H9 (cell line): ENCODE data around the gene SPIRE2. TPM values are rescaled to one million over a fixed set of nuclear protein-coding genes. Genes with fewer than 3 reads are reported as not detected.
A peak's percentile ranks its signal among the peaks of the same experiment; 100 is the strongest.

ENCODE experiments used
- DNase-seq: peaks from one replicate; pipeline ENCODE4 v3.0.0-alpha.2; 2017
- H2AFZ ChIP-seq: one replicate; pipeline ENCODE4 v1.6.1; 2013; ENCODE audit warnings: mild to moderate bottlenecking, low read length, control low read depth, moderate library complexity
- H2AK5ac ChIP-seq: 2 replicates; pipeline ENCODE4 v1.6.1; 2013; ENCODE audit warnings: low read length, control low read depth, mixed read lengths; ENCODE audit not compliant: insufficient read length
- H2BK120ac ChIP-seq: one replicate; pipeline ENCODE4 v1.6.1; 2013; ENCODE audit warnings: low read depth, mild to moderate bottlenecking, low read length, control low read depth, inconsistent platforms; ENCODE audit not compliant: poor library complexity, severe bottlenecking
- H2BK12ac ChIP-seq: 2 replicates; pipeline ENCODE4 v1.6.1; 2013; ENCODE audit warnings: low read length, control low read depth, mixed read lengths, low read depth; ENCODE audit not compliant: insufficient read length
- H2BK15ac ChIP-seq: 2 replicates; pipeline ENCODE4 v1.6.1; 2013; ENCODE audit warnings: low read depth, low read length, control low read depth
- H2BK20ac ChIP-seq: one replicate; pipeline ENCODE4 v1.6.1; 2013; ENCODE audit warnings: low read depth, mild to moderate bottlenecking, low read length, control low read depth, inconsistent platforms; ENCODE audit not compliant: poor library complexity, severe bottlenecking
- H2BK5ac ChIP-seq: 2 replicates; pipeline ENCODE4 v1.6.1; 2013; ENCODE audit warnings: low read length, control low read depth, mixed read lengths; ENCODE audit not compliant: insufficient read length
- H3K14ac ChIP-seq: 2 replicates; pipeline ENCODE4 v1.6.1; 2013; ENCODE audit warnings: low read length, control low read depth; ENCODE audit not compliant: insufficient read depth
- H3K18ac ChIP-seq: 2 replicates; pipeline ENCODE4 v1.6.1; 2013; ENCODE audit warnings: low read depth, mild to moderate bottlenecking, mixed read lengths, low read length, control low read depth; ENCODE audit not compliant: insufficient read length
- H3K23ac ChIP-seq: 2 replicates; pipeline ENCODE4 v1.6.1; 2013; ENCODE audit warnings: low read length, control low read depth, mixed read lengths, low read depth; ENCODE audit not compliant: insufficient read length
- H3K23me2 ChIP-seq: 2 replicates; pipeline ENCODE4 v1.6.1; 2013; ENCODE audit warnings: low read depth, mild to moderate bottlenecking, mixed read lengths, low read length, control low read depth; ENCODE audit not compliant: insufficient read length, poor library complexity, severe bottlenecking
- H3K27ac ChIP-seq: 2 replicates; pipeline ENCODE4 v1.5.1; 2013; ENCODE audit warnings: low read length, control low read depth, mixed read lengths, low read depth; ENCODE audit not compliant: insufficient read length
- H3K27me3 ChIP-seq: 2 replicates; pipeline ENCODE4 v1.6.1; 2013; ENCODE audit warnings: low read length, control low read depth, inconsistent platforms; ENCODE audit not compliant: insufficient read depth
- H3K4ac ChIP-seq: 2 replicates; pipeline ENCODE4 v1.6.1; 2013; ENCODE audit warnings: low read depth, mild to moderate bottlenecking, control low read depth, inconsistent platforms, low read length, moderate library complexity
- H3K4me1 ChIP-seq: 2 replicates; pipeline ENCODE4 v1.6.1; 2013; ENCODE audit warnings: low read length, control low read depth, inconsistent platforms; ENCODE audit not compliant: insufficient read depth
- H3K4me2 ChIP-seq: 2 replicates; pipeline ENCODE4 v1.6.1; 2013; ENCODE audit warnings: low read length, control low read depth, mixed read lengths; ENCODE audit not compliant: insufficient read length, insufficient read depth
- H3K56ac ChIP-seq: 2 replicates; pipeline ENCODE4 v1.6.1; 2013; ENCODE audit warnings: low read depth, mild to moderate bottlenecking, mixed read lengths, low read length, control low read depth; ENCODE audit not compliant: insufficient read length
- H3K79me1 ChIP-seq: 2 replicates; pipeline ENCODE4 v1.6.1; 2013; ENCODE audit warnings: low read depth, mild to moderate bottlenecking, moderate library complexity, low read length, control low read depth, inconsistent platforms; ENCODE audit not compliant: insufficient read depth, poor library complexity, severe bottlenecking
- H3K79me2 ChIP-seq: 2 replicates; pipeline ENCODE4 v1.6.1; 2013; ENCODE audit warnings: low read length, control low read depth, inconsistent platforms; ENCODE audit not compliant: insufficient read depth
- H3K9ac ChIP-seq: 2 replicates; pipeline ENCODE4 v1.6.1; 2013; ENCODE audit warnings: low read length, control low read depth, mixed read lengths; ENCODE audit not compliant: insufficient read length; ENCODE audit errors: extremely low read depth
- H3K9me3 ChIP-seq: one replicate; pipeline ENCODE4 v1.6.1; 2013; ENCODE audit warnings: low read depth, low read length, inconsistent platforms; ENCODE audit not compliant: control insufficient read depth
- H3T11ph ChIP-seq: one replicate; pipeline ENCODE4 v1.6.1; 2013; ENCODE audit warnings: mild to moderate bottlenecking, low read length, control low read depth, inconsistent platforms
- H4K20me1 ChIP-seq: one replicate; pipeline ENCODE4 v1.6.1; 2013; ENCODE audit not compliant: control insufficient read depth, insufficient read length, insufficient read depth
- H4K5ac ChIP-seq: 2 replicates; pipeline ENCODE4 v1.6.1; 2013; ENCODE audit warnings: low read depth, mild to moderate bottlenecking, mixed read lengths, low read length, control low read depth; ENCODE audit not compliant: insufficient read length
- H4K8ac ChIP-seq: replicated peaks from 2 replicates; pipeline ENCODE4 v1.6.1; 2013; ENCODE audit warnings: low read length, control low read depth, mixed read lengths, low read depth; ENCODE audit not compliant: insufficient read length
- H4K91ac ChIP-seq: 2 replicates; pipeline ENCODE4 v1.6.1; 2013; ENCODE audit warnings: low read depth, mild to moderate bottlenecking, moderate library complexity, mixed read lengths, low read length, control low read depth; ENCODE audit not compliant: insufficient read length
- H3K27ac Mint-ChIP-seq, 3 experiments: 2 replicates in 2 of 3; 3 replicates in 1 of 3; pipeline ENCODE4 v1.8.0; 2020 to 2021; ENCODE audit warnings: mixed read lengths in 3 of 3, mild to moderate bottlenecking in 1 of 3, moderate library complexity in 1 of 3
- H3K27me3 Mint-ChIP-seq: 2 replicates; pipeline ENCODE4 v1.8.0; 2021; ENCODE audit warnings: low read depth, mild to moderate bottlenecking, moderate library complexity, mixed read lengths
- H3K36me3 Mint-ChIP-seq, 3 experiments: 2 replicates in 2 of 3; 3 replicates in 1 of 3; pipeline ENCODE4 v1.8.0; 2020 to 2021; ENCODE audit warnings: low read depth in 3 of 3, mixed read lengths in 3 of 3; ENCODE audit not compliant: insufficient read depth in 1 of 3
- H3K4me1 Mint-ChIP-seq, 2 experiments: 2 replicates each; pipeline ENCODE4 v1.8.0; 2020; ENCODE audit warnings: mixed read lengths in 2 of 2
- H3K4me3 Mint-ChIP-seq, 2 experiments: 2 replicates in 1 of 2; 3 replicates in 1 of 2; pipeline ENCODE4 v1.8.0; 2020 to 2021; ENCODE audit warnings: mild to moderate bottlenecking in 2 of 2, mixed read lengths in 2 of 2, moderate library complexity in 1 of 2
- H3K9me3 Mint-ChIP-seq, 2 experiments: 2 replicates in 1 of 2; 3 replicates in 1 of 2; pipeline ENCODE4 v1.8.0; 2020; ENCODE audit warnings: mild to moderate bottlenecking in 2 of 2, mixed read lengths in 2 of 2, moderate library complexity in 1 of 2
- WGBS: extraction: QIAGEN DNeasy Blood & Tissue Kit; methylation state at CpG from one replicate; pipeline ENCODE4 v1.1.7; 2013; ENCODE audit warnings: missing lambda C conversion rate, low lambda C conversion rate, mixed read lengths; ENCODE audit not compliant: insufficient read length; ENCODE audit errors: extremely low coverage; 5-methylcytosine and 5-hydroxymethylcytosine counted together
- total RNA-seq: library from RNA; stranded (reverse); gene quantifications from 2 replicates; pipeline ENCODE4 v1.2.1, GENCODE V29; 2021
- TF ChIP-seq, protein P1 (sequence below): fragments of 200-600 bp; sonication (generic); conservative IDR thresholded peaks from 3 replicates; pipeline ENCODE4 v1.8.0; 2021; ENCODE audit warnings: antibody characterized with exemption, mild to moderate bottlenecking

The SPIRE2 gene
- total RNA-seq, 1 experiment from 2014 or later, result 6.9 TPM

DNA sequence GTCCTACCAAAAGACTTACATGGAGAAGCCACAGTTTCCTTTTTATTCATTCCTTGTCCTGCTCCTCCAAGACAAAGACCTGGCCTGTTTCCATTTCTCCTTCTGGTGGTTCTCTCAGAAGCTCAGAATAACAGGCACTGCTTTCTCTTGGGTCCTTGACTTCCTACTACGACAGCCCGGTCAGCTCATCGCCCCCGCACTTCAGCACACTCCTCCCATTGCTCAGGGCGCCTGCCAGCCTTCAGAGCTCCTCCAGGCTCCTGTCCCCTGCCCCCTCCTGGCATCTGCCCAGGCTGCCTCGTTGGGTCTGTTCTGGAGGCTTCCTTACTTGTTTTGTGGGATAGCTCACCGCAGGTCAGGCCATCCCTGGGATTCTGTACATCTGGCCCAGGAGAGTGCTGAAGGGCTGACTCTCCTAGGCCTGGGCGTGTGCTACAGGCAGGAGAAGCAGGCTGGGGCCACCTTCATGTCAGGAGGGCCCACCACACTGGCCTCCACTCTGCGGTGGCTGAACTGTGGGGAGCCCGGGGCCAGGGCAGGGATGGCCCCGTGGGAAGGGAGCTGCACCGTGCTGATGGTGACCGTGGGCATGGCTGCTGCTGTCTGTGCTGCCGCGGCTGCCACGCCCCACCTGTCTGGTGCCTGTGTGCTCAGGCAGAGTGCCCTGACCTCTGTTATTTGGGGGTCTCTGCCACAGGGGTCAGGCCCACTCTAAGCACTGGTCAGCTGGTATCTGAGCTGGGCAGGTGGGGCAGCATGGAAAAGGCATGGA, 62.8 kb downstream of the SPIRE2 start:
- Histone ChIP-seq H3K79me1 (no peaks in the 10 kb centered on the region), H3K4me1 (no peaks in the 10 kb centered on the region), H4K20me1 (no peaks in the 10 kb centered on the region), H3K27ac (no peak overlapping the region), H3T11ph (no peak overlapping the region), H3K56ac (no peak overlapping the region), H3K9me3 (no peaks in the 10 kb centered on the region), H3K79me2 (no peaks in the 10 kb centered on the region), H3K4me2 (no peak overlapping the region), H2BK5ac (no peak overlapping the region), H2AFZ (no peak overlapping the region), H2AK5ac (no peak overlapping the region), H2BK20ac (no peak overlapping the region), H3K14ac (no peak overlapping the region), H3K4ac (no peak overlapping the region), H3K18ac (no peak overlapping the region), H4K8ac (no peak overlapping the region), H2BK120ac (no peak overlapping the region), H3K9ac (no peak overlapping the region), H3K23me2 (no peaks in the 10 kb centered on the region), H4K5ac (no peak overlapping the region), H2BK15ac (no peak overlapping the region), H3K27me3 (no peaks in the 10 kb centered on the region), H2BK12ac (no peak overlapping the region), H4K91ac (no peak overlapping the region), H3K23ac (no peak overlapping the region)
- H3K27me3 Mint-ChIP-seq, result no peaks in the 10 kb centered on the region
- no peaks in the 10 kb centered on the region for H3K4me1 Mint-ChIP-seq
- WGBS, result no CpG with 5 or more reads among the region's 16 CpGs
- TF ChIP-seq, protein P1, sequence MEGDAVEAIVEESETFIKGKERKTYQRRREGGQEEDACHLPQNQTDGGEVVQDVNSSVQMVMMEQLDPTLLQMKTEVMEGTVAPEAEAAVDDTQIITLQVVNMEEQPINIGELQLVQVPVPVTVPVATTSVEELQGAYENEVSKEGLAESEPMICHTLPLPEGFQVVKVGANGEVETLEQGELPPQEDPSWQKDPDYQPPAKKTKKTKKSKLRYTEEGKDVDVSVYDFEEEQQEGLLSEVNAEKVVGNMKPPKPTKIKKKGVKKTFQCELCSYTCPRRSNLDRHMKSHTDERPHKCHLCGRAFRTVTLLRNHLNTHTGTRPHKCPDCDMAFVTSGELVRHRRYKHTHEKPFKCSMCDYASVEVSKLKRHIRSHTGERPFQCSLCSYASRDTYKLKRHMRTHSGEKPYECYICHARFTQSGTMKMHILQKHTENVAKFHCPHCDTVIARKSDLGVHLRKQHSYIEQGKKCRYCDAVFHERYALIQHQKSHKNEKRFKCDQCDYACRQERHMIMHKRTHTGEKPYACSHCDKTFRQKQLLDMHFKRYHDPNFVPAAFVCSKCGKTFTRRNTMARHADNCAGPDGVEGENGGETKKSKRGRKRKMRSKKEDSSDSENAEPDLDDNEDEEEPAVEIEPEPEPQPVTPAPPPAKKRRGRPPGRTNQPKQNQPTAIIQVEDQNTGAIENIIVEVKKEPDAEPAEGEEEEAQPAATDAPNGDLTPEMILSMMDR, result no peak
- H3K4me3 Mint-ChIP-seq, result no peak overlapping the region
- no peaks in the 10 kb centered on the region for H3K9me3 Mint-ChIP-seq
- H3K36me3 Mint-ChIP-seq, result peaks cover 24 to 68% (median 61%) of the 10 kb centered on the region in 3 experiments
- no peak for DNase-seq
- H3K27ac Mint-ChIP-seq, result peak overlapping the region in 1 of 3 experiments; percentile 76; a peak in 1 of 7 replicates
